ENCODE results near the gene AQP1. TPM values are rescaled to one million over a fixed set of nuclear protein-coding genes. Genes with fewer than 3 reads are reported as not detected.

AQP1 gene
- total and polyA plus RNA-seq, 2 of the 8 experiments (the other 6 are each of a cell fraction or from before 2014, with no cell fraction given): 0.18 to 0.19 TPM

DNA sequence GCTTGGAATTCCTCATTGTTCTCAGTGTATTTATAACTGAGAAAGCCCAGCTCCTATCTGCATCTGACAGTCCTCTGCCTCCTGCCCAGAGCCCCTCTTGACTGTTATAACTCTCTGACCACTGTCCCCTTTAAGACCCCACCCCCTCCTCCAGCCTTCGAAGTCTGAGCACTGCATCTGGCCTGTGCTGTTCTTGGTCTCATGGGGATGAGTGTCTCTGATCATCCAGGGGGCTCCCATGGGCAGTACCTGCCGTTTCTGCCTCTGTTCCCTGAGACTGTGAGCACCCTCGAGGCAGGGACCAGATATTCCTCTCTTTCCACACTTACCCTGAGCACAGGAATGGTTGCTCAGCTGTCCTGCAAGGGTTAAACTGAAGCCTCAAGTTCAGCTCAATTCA is 59.8 kb downstream of the AQP1 start:
- no peak overlapping the region for H3K18ac ChIP-seq (ENCODE audit: extremely low read depth, low read length)
- H3K27me3 ChIP-seq (replicated peaks in 1 of 4; ENCODE audit: control insufficient read depth in 3 of 4, extremely low read depth in 1 of 4, insufficient read depth in 3 of 4, low read length in 3 of 4): no peaks in the 10 kb centered on the region; a peak in 1 of 7 replicates
- WGBS, 2 experiments (ENCODE audit: extremely low coverage in 1 of 2, insufficient coverage in 1 of 2, insufficient read length in 1 of 2, insufficient replicate concordance in 2 of 2, low coverage in 1 of 2, low lambda C conversion rate in 2 of 2, missing lambda C conversion rate in 1 of 2): 78% methylated on average over 3 of the region's 3 CpGs; no CpG with 5 or more reads in 1 of the 2 experiments
- ChIA-PET POLR2A (ENCODE audit: partially characterized antibody) (no interaction called here), CTCF (ENCODE audit: partially characterized antibody) (interaction anchor here (0.6 to 26.1 kb wide), 12 partner anchors 9 to 941 kb away, joined by 3 to 309 read pairs (median 4); partner anchors contain the start of gene AQP1)
- H3K9me3 ChIP-seq (ENCODE audit: insufficient read depth in 2 of 2, low read depth in 1 of 2, low read length in 1 of 2): no peaks in the 10 kb centered on the region
- H4K8ac ChIP-seq (ENCODE audit: extremely low read depth, insufficient read depth, low read length): no peak overlapping the region
- no peak overlapping the region for H2AFZ ChIP-seq (ENCODE audit: low read length)
- H2BK5ac ChIP-seq (ENCODE audit: low read depth, low read length): no peak overlapping the region
- no peak overlapping the region for H3K23ac ChIP-seq (ENCODE audit: insufficient read length)
- H3K9ac ChIP-seq (replicated peaks in 1 of 4; ENCODE audit: extremely low read depth in 1 of 4, low read depth in 3 of 4, low read length in 3 of 4): no peak overlapping the region
- no peak overlapping the region for H2BK12ac ChIP-seq (ENCODE audit: low read depth, low read length)
- no peak overlapping the region for H3K56ac ChIP-seq (replicated peaks; ENCODE audit: insufficient read length, low read depth, low read length)
- H2BK15ac ChIP-seq (ENCODE audit: low read length): no peak overlapping the region
- H3K4me3 ChIP-seq (ENCODE audit: extremely low read depth in 1 of 4, insufficient read depth in 2 of 4, low read depth in 3 of 4, low read length in 4 of 4): no peak overlapping the region
- H3K79me1 ChIP-seq (ENCODE audit: low read depth, low read length): no peaks in the 10 kb centered on the region
- no peaks in the 10 kb centered on the region for H3K36me3 ChIP-seq (ENCODE audit: control insufficient read depth in 2 of 4, insufficient read depth in 4 of 4, low read length in 3 of 4)
- no peak overlapping the region for H3K14ac ChIP-seq (ENCODE audit: insufficient read length)
- no peak overlapping the region for H2AK5ac ChIP-seq (ENCODE audit: low read depth, low read length)
- FAIRE-seq: no peak
- no peak for DNase-seq (ENCODE audit: low read depth in 1 of 2, low spot score in 2 of 2)
- no peak overlapping the region for H4K91ac ChIP-seq (replicated peaks; ENCODE audit: insufficient read length, low read length)
- no peak overlapping the region for H3K27ac ChIP-seq (ENCODE audit: low read depth, low read length)
- no peaks in the 10 kb centered on the region for H4K20me1 ChIP-seq (replicated peaks in 1 of 2; ENCODE audit: control insufficient read depth in 1 of 2, insufficient read depth in 2 of 2, low read length in 2 of 2)
- peaks cover 0 to 7% (median 4%) of the 10 kb centered on the region in 4 experiments; a peak in 4 of 7 replicates for H3K4me1 ChIP-seq (replicated peaks in 1 of 4; ENCODE audit: control insufficient read depth in 3 of 4, insufficient read depth in 4 of 4, low read length in 3 of 4)
- H2BK120ac ChIP-seq (replicated peaks; ENCODE audit: low read depth, low read length): no peak overlapping the region
- H4K5ac ChIP-seq (ENCODE audit: insufficient read length, low read depth, low read length): no peak overlapping the region
- H3K4ac ChIP-seq (replicated peaks; ENCODE audit: insufficient read length, low read depth, low read length): no peak overlapping the region
- H3K79me2 ChIP-seq (ENCODE audit: control insufficient read depth in 1 of 2, insufficient read depth in 2 of 2, low read length in 2 of 2): no peaks in the 10 kb centered on the region
- no peak overlapping the region for H3K4me2 ChIP-seq (ENCODE audit: insufficient read depth in 1 of 2, low read depth in 2 of 2, low read length in 2 of 2)
- H3K23me2 ChIP-seq (ENCODE audit: low read depth, low read length): no peaks in the 10 kb centered on the region; the same call in 1 of the 2 replicates
- H2BK20ac ChIP-seq (ENCODE audit: low read length): no peak overlapping the region
- TF ChIP-seq SP4 (IDR thresholded peaks at IDR 0.05; ENCODE audit: low read length) (no peak), CBX8 (IDR thresholded peaks at IDR 0.05; ENCODE audit: borderline replicate concordance, low read depth, low read length) (no peak), KDM4A (IDR thresholded peaks at IDR 0.05; ENCODE audit: low read depth, low read length, severe bottlenecking) (no peak), RAD21 (IDR thresholded peaks at IDR 0.05 in 1 of 2, conservative IDR thresholded peaks at IDR 0.05 in 1 of 2; ENCODE audit: low read depth in 2 of 2, low read length in 2 of 2) (no peak), EP300 (IDR thresholded peaks at IDR 0.05; ENCODE audit: borderline replicate concordance in 1 of 2, low read depth in 2 of 2, low read length in 2 of 2) (no peak), YY1 (IDR thresholded peaks at IDR 0.05; ENCODE audit: low read depth, low read length) (no peak), HDAC6 (IDR thresholded peaks at IDR 0.05; ENCODE audit: low read depth, low read length) (no peak), KDM1A (IDR thresholded peaks at IDR 0.05; ENCODE audit: borderline replicate concordance, low read length) (no peak), SRF (IDR thresholded peaks at IDR 0.05; ENCODE audit: low read depth, low read length) (no peak), CTBP2 (IDR thresholded peaks at IDR 0.05; ENCODE audit: borderline replicate concordance, insufficient read depth, insufficient read length, low read length) (no peak), POLR2AphosphoS5 (IDR thresholded peaks at IDR 0.05; ENCODE audit: low read depth, low read length) (no peak), SUZ12 (IDR thresholded peaks at IDR 0.05; ENCODE audit: low read length) (no peak), BACH1 (IDR thresholded peaks at IDR 0.05; ENCODE audit: low read length) (no peak), POLR2A (IDR thresholded peaks at IDR 0.05; ENCODE audit: control extremely low read depth in 1 of 2, low read depth in 2 of 2, low read length in 2 of 2) (no peak), CREB1 (IDR thresholded peaks at IDR 0.05) (no peak)
